ENCODE data around the gene GPR108. TPM values are rescaled to one million over a fixed set of nuclear protein-coding genes. Genes with fewer than 3 reads are reported as not detected.

GPR108 gene
- polyA plus RNA-seq, 1 donor = 56.4 TPM

DNA sequence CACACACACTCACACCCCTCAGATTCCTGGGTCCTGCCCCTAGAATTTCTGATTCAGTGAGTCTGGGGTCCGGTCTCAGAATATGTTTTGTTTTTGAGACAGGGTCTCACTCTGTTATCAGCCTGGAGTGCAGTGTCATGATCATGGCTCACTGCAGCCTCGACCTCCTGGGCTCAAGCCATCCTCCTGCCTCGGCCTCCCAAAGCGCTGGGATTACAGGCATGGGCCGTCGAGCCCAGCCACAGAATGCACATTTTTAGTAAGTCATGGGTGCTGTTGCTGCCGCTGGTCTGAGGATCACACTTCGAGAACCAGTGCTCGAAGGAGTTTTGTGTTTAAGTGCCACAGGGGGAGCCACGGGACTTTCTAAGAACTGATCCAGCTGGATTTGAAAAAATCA, 45.4 kb downstream of the GPR108 start:
- no peaks in the 10 kb centered on the region for H3K27me3 ChIP-seq (ENCODE audit: control insufficient read depth, insufficient read depth, low read length)
- H3K4me1 ChIP-seq (ENCODE audit: control insufficient read depth, insufficient read depth, low read length) = no peaks in the 10 kb centered on the region
- no peak for DNase-seq
- no peaks in the 10 kb centered on the region for H3K9me3 ChIP-seq (ENCODE audit: control insufficient read depth, low read depth, low read length)
- WGBS (ENCODE audit: insufficient coverage, low lambda C conversion rate) = no CpG with 5 or more reads among the region's 10 CpGs
- H3K36me3 ChIP-seq (ENCODE audit: control insufficient read depth, insufficient read depth, low read length) = no peaks in the 10 kb centered on the region
- H3K4me3 ChIP-seq (ENCODE audit: low read length) = no peak overlapping the region
- H3K27ac ChIP-seq (ENCODE audit: low read length) = no peak overlapping the region

DNA sequence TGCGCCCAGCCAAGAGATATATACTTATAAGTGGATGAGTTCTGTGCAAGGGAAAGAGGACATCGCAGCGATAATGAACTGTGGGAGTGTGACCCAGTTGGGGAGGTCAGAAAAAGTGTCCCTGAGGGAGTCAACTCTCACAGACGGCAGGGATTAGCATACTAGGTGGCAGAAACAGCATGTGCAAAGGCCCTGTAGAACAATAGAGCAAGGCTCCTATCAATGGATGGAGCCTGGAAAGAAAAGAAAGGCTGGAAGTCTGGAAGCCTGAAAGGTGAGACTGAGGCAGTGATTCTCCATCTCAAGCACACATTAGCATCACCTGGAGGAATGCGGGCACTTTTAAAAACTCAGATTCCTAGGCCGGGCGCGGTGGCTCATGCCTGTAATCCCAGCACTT, 46.0 kb downstream of the GPR108 start:
- H3K36me3 ChIP-seq (ENCODE audit: control insufficient read depth, insufficient read depth, low read length) = no peaks in the 10 kb centered on the region
- no peaks in the 10 kb centered on the region for H3K27me3 ChIP-seq (ENCODE audit: control insufficient read depth, insufficient read depth, low read length)
- WGBS (ENCODE audit: insufficient coverage, low lambda C conversion rate) = no CpG with 5 or more reads among the region's 8 CpGs
- no peaks in the 10 kb centered on the region for H3K4me1 ChIP-seq (ENCODE audit: control insufficient read depth, insufficient read depth, low read length)
- no peak for DNase-seq
- H3K4me3 ChIP-seq (ENCODE audit: low read length) = no peak overlapping the region
- H3K27ac ChIP-seq (ENCODE audit: low read length) = no peak overlapping the region
- H3K9me3 ChIP-seq (ENCODE audit: control insufficient read depth, low read depth, low read length) = no peaks in the 10 kb centered on the region

DNA sequence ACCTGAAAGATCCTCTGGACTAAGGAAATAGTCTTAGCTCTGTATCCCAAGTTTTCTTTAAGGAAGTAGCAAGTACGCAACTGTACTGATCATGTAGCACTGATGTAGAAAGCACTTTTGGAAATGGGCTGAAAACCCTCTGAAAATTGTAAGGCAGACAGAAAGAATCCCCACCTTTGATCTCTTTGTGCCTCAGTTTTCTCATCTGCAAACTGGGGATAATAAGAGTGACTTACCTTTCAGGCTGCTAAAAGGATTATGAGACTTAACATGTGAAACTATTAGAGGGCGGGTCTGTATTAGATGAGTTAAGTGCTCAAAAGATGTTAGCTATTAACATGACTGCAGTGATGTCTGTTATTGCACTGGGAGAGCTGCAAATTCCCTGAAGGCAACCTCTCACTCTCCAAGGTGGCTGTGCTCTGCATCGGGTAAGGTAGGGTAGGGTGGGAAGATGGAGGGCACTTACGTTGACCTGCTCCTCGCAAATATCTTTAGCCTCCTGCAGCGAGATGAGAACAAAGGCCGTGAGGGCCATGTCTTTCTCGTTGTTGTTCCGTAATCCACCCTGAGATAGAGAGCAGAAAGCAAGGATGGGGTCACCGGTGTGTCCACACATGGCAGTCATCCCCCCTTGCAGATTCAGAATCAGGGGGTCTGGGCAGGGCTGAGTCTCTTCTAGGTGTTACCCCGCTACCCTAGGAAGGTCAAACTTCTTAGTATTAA, 47.1 kb downstream of the GPR108 start:
- Histone ChIP-seq H3K9me3 (ENCODE audit: control insufficient read depth, low read depth, low read length) (no peaks in the 10 kb centered on the region), H3K4me3 (ENCODE audit: low read length) (no peak overlapping the region), H3K36me3 (ENCODE audit: control insufficient read depth, insufficient read depth, low read length) (no peaks in the 10 kb centered on the region), H3K4me1 (ENCODE audit: control insufficient read depth, insufficient read depth, low read length) (no peaks in the 10 kb centered on the region), H3K27me3 (ENCODE audit: control insufficient read depth, insufficient read depth, low read length) (no peaks in the 10 kb centered on the region), H3K27ac (ENCODE audit: low read length) (no peak overlapping the region)
- DNase-seq = no peak
- no CpG with 5 or more reads among the region's 11 CpGs for whole genome bisulfite sequencing (ENCODE audit: insufficient coverage, low lambda C conversion rate)

DNA sequence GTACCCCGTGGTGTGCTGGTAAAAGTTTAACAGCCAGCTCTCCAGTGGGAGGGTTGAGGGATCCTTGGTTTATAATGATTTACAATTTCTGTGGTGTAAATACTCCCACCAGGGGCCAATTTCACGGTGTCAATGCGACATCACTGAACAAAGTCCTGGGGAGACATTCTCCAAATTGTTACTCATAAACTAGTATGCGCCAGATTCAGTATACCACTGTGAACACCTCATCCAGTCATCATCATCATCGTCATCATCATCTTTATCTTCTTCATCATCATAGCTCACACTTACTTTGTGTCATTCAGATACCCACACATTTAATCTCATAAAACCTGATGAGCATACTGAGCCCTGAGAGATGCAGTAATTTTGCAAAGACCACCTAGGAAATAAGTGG, 50.3 kb downstream of the GPR108 start:
- no CpG with 5 or more reads among the region's 5 CpGs for WGBS (ENCODE audit: insufficient coverage, low lambda C conversion rate)
- no peak for DNase-seq
- Histone ChIP-seq H3K4me3 (ENCODE audit: low read length) (no peak overlapping the region), H3K27ac (ENCODE audit: low read length) (no peak overlapping the region), H3K27me3 (ENCODE audit: control insufficient read depth, insufficient read depth, low read length) (no peaks in the 10 kb centered on the region), H3K36me3 (ENCODE audit: control insufficient read depth, insufficient read depth, low read length) (no peaks in the 10 kb centered on the region), H3K9me3 (ENCODE audit: control insufficient read depth, low read depth, low read length) (no peaks in the 10 kb centered on the region), H3K4me1 (ENCODE audit: control insufficient read depth, insufficient read depth, low read length) (no peaks in the 10 kb centered on the region)

DNA sequence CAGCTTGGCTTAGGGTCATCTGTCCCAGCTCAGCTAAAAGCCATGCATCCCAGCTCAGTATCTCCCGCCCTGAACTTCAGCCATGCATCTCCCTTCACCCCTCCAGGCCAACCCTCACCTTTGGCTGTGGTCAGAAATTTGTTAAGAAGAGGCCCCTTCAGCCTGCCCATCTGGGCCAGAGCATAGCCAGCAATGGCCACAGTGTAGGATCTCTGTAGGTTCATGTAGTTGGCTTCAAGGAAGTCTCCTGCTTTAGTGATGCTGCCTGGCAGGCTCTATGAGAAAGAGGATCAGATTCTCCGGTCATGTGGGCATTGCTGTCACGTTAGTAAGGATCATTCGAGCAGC, 50.8 kb downstream of the GPR108 start:
- H3K27me3 ChIP-seq (ENCODE audit: control insufficient read depth, insufficient read depth, low read length) = no peaks in the 10 kb centered on the region
- no peak overlapping the region for H3K27ac ChIP-seq (ENCODE audit: low read length)
- no peaks in the 10 kb centered on the region for H3K36me3 ChIP-seq (ENCODE audit: control insufficient read depth, insufficient read depth, low read length)
- no peak for DNase-seq
- H3K4me3 ChIP-seq (ENCODE audit: low read length) = no peak overlapping the region
- H3K9me3 ChIP-seq (ENCODE audit: control insufficient read depth, low read depth, low read length) = no peaks in the 10 kb centered on the region
- H3K4me1 ChIP-seq (ENCODE audit: control insufficient read depth, insufficient read depth, low read length) = no peaks in the 10 kb centered on the region
- WGBS (ENCODE audit: insufficient coverage, low lambda C conversion rate) = no CpG with 5 or more reads among the region's 4 CpGs

DNA sequence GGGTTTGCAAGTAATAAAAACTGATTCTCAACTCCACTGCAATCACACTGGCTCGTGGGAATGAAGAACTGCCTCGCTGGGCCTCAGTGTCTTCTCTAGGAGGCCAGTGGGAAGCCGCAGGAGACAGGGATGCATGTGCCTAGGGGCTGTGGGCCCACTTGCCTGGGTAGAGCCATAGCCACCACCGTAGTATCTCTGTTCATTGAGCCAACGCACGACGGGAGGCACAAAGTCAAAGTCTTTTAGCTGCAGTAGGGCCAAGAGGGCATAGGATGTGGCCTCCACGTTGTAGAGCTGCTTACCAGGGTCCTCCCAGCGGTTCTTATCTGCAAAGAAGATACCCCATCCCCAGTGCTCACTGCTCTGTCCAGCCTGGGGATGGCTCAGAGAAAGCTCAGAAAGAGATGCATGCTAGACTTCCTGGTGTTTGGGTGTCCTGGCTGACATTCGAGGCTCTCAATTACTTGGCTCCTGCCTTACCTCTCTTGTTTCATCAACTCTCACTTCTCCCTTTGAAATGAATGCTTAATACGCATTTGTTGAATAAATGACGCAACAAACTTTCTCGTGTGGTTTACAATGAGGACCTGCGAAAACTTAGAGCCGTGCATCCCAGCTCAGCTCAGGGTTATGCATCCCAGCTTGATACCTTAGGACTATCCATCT, 51.3 kb downstream of the GPR108 start:
- no peak overlapping the region for H3K27ac ChIP-seq (ENCODE audit: low read length)
- no peaks in the 10 kb centered on the region for H3K4me1 ChIP-seq (ENCODE audit: control insufficient read depth, insufficient read depth, low read length)
- no peak for DNase-seq
- no peaks in the 10 kb centered on the region for H3K36me3 ChIP-seq (ENCODE audit: control insufficient read depth, insufficient read depth, low read length)
- H3K9me3 ChIP-seq (ENCODE audit: control insufficient read depth, low read depth, low read length) = no peaks in the 10 kb centered on the region
- H3K4me3 ChIP-seq (ENCODE audit: low read length) = no peak overlapping the region
- WGBS (ENCODE audit: insufficient coverage, low lambda C conversion rate) = 100% methylated on average over 1 of the region's 15 CpGs
- H3K27me3 ChIP-seq (ENCODE audit: control insufficient read depth, insufficient read depth, low read length) = no peaks in the 10 kb centered on the region

DNA sequence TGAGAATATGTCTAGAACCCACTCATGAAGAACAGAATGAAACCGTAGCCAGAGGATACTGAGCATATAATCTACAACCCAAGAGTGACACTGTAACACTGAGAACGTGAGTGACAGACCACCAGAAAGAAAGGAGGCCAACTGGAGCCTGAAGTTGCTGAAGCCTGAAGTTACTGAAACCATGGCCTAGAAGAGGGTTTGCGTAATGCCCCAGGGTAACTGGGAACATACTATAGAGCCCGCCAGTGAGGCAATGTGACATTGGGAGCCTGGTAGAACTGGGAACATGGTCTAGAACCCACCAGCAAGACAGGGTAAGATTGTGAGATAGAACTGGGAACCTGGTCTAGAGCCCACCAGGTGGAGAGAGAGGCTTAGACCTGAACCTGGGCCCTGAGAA, 51.9 kb downstream of the GPR108 start:
- DNase-seq = no peak
- Histone ChIP-seq H3K9me3 (ENCODE audit: control insufficient read depth, low read depth, low read length) (no peaks in the 10 kb centered on the region), H3K36me3 (ENCODE audit: control insufficient read depth, insufficient read depth, low read length) (no peaks in the 10 kb centered on the region), H3K27ac (ENCODE audit: low read length) (no peak overlapping the region), H3K4me3 (ENCODE audit: low read length) (no peak overlapping the region), H3K27me3 (ENCODE audit: control insufficient read depth, insufficient read depth, low read length) (no peaks in the 10 kb centered on the region), H3K4me1 (ENCODE audit: control insufficient read depth, insufficient read depth, low read length) (no peaks in the 10 kb centered on the region)
- no CpG with 5 or more reads among the region's 4 CpGs for WGBS (ENCODE audit: insufficient coverage, low lambda C conversion rate)

DNA sequence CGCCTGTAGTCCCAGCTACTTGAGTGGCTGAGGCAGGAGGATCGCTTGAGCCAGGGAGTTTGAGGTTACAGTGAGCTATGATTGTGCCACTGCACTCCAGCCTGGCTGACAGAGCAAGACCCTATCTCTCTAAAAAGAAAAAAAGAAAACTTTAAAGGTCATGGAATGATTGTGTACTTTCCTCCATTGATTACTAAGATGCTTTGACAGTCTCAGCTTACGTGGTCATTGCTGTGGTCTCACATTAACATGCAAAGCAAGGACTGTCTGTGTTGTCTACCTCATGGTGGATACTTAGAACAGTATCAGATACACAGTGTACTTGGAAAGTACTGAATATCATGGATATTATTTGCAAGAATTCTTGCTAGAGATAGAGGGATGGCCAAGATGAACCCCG, 53.4 kb downstream of the GPR108 start:
- DNase-seq = no peak
- no peaks in the 10 kb centered on the region for H3K9me3 ChIP-seq (ENCODE audit: control insufficient read depth, low read depth, low read length)
- no peaks in the 10 kb centered on the region for H3K4me1 ChIP-seq (ENCODE audit: control insufficient read depth, insufficient read depth, low read length)
- no peak overlapping the region for H3K4me3 ChIP-seq (ENCODE audit: low read length)
- H3K27me3 ChIP-seq (ENCODE audit: control insufficient read depth, insufficient read depth, low read length) = no peaks in the 10 kb centered on the region
- no peaks in the 10 kb centered on the region for H3K36me3 ChIP-seq (ENCODE audit: control insufficient read depth, insufficient read depth, low read length)
- WGBS (ENCODE audit: insufficient coverage, low lambda C conversion rate) = no CpG with 5 or more reads among the region's 4 CpGs
- H3K27ac ChIP-seq (ENCODE audit: low read length) = no peak overlapping the region

DNA sequence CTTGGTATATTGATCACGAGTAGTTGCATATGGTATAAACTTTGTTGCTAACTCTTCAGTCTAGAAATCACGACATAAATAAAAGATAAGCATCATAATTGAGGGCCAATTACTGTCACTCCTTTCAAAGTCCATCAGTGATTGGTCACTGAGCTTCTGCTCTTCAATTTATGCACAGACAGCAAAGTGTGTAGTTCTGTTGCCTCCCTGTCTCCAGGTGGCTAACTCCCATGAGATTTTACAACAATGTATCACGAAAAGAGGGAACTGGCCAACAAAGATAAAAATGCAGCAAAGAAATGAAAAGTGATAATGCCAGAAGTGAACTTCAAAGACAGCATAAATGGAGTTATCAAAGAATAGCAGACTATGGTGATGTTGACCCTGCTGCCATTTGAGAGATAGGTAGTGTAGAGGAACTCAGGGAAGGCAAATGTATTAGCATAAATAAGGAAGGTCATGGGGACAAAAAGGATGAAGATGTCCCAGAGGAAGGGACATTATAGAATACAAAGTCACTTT, 54.7 kb downstream of the GPR108 start:
- no peaks in the 10 kb centered on the region for H3K36me3 ChIP-seq (ENCODE audit: control insufficient read depth, insufficient read depth, low read length)
- WGBS (ENCODE audit: insufficient coverage, low lambda C conversion rate) = 20% methylated on average over 1 of the region's 3 CpGs

DNA sequence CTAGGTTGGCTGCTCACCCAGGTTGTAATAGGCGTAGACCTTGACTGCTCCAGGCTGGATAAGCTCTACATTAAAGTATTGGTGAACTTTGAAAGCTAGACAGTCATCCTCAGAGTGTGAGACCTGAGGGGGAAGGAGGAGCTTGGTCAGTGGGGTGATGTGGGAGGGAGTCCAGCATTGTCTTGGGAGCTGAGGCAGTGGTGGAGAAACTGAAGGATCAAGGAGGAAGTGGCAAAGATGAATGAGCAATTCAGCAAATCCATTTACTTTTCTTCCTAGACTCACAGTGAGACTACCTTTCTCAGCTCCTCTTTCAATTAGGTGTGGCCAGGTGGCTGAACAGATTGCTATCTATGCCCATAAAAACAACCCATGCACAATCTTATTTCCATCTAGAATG, 57.2 kb downstream of the GPR108 start:
- Histone ChIP-seq H3K36me3 (ENCODE audit: control insufficient read depth, insufficient read depth, low read length) (no peaks in the 10 kb centered on the region), H3K27me3 (ENCODE audit: control insufficient read depth, insufficient read depth, low read length) (no peaks in the 10 kb centered on the region), H3K27ac (ENCODE audit: low read length) (no peak overlapping the region), H3K4me3 (ENCODE audit: low read length) (no peak overlapping the region), H3K9me3 (ENCODE audit: control insufficient read depth, low read depth, low read length) (peaks cover 3% of the 10 kb centered on the region), H3K4me1 (ENCODE audit: control insufficient read depth, insufficient read depth, low read length) (no peaks in the 10 kb centered on the region)
- DNase-seq = no peak
- no CpG with 5 or more reads among the region's 1 CpG for WGBS (ENCODE audit: insufficient coverage, low lambda C conversion rate)

More for the DNA sequence above, 54.7 kb downstream of the GPR108 start:
- Histone ChIP-seq H3K4me3 (ENCODE audit: low read length) (no peak overlapping the region), H3K9me3 (ENCODE audit: control insufficient read depth, low read depth, low read length) (peaks cover 3% of the 10 kb centered on the region), H3K4me1 (ENCODE audit: control insufficient read depth, insufficient read depth, low read length) (no peaks in the 10 kb centered on the region), H3K27ac (ENCODE audit: low read length) (no peak overlapping the region), H3K27me3 (ENCODE audit: control insufficient read depth, insufficient read depth, low read length) (no peaks in the 10 kb centered on the region)
- no peak for DNase-seq

Measured in large intestine (tissue), 3 donors.